Measurements from ENCODE around the gene CEP131. TPM values are rescaled to one million over a fixed set of nuclear protein-coding genes. Genes with fewer than 3 reads are reported as not detected.

The CEP131 gene
- total RNA-seq, 1 experiment from 2014 or later, result 18.2 TPM

- DNase-seq (ENCODE audit: low read depth), result no peak
These were observed 34.9 kb downstream of the CEP131 start for GRCh38 chr17:81187586-81188490.

DNA sequence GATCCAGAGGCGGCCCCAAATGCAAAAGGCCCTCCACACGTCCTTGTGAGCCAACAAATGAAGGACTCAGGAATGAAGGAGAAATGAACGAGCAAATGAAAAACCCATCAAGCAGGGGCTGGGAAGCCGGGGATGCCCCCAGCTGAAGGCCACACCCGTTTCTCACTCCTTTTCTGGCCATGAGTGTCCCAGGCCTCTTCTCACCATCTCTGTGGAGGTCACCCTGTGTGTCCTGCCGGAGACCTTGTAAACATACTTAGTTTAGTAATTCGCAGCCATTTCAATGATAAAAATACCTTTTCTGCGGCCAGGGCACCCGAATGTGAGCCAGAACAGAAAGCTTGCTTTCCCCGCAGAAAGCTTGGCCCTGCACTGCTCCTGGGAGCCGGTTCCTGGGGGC, 35.6 kb downstream of the CEP131 start:
- DNase-seq (ENCODE audit: low read depth), result no peak

DNA sequence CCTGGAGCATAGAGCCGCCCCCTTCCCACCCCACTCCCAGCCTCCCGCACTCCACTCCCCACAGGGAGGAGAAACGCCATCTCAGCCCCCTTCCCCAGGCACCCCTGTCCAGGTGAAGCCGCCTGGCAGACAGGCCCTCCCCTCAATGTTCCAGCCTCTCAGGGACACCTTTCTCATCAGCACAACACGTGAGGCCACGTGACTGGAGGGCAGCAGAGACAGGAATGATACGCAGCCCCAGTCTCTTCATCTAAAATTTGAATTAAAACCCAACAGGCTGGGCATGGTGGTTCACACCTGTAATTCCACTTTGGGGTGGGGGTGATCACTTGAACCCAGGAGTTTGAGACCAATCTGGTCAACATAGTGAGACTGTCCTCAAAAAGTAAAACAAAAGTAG, 36.6 kb downstream of the CEP131 start:
- no peak for DNase-seq (ENCODE audit: low read depth)

- no peak for DNase-seq (ENCODE audit: low read depth)
These were observed 38.2 kb downstream of the CEP131 start for GRCh38 chr17:81184555-81184954.

- no peak for DNase-seq (ENCODE audit: low read depth)
These were observed 39.0 kb downstream of the CEP131 start for GRCh38 chr17:81183807-81184206.

DNA sequence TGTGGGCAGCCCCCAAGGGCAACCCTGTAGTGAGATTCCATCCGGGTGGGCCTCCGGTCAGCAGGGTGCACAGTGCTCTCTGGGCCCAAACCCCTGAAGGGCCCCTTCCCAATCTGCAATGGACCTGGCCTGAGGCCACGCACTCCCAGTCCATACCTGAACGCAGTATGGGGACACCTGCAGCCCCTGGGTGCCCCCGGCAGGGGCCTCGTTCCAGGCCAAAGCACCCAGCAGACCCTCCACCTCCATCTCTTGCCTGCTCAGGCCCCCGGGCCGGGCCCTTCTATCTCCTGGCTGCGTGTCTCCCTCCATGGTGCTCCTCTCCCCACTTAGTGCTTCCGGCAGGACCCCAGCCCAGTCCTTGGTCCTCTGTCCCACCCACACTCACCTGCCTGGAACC, 39.4 kb downstream of the CEP131 start:
- no peak for DNase-seq (ENCODE audit: low read depth)

GRCh38 chr17:81182596-81182995, 40.2 kb downstream of the CEP131 start:
- no peak for DNase-seq (ENCODE audit: low read depth)

DNA sequence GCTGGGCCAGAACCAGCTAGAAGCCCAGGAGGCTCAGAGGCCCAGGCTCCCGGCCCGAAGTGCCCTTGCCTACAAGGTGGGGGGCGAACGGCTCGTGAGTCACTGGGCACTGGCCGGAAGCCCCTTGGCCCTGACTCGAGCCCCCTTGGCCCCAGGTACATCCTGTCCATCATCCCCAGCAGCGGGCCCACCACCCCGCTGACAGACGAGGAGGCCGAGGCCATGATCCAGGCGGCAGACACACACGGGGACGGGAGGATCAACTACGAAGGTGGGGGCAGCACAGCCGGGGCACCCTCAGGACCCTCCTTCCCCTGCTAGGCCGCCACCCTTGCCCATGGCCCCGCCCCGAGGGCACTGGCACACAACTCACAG, 41.0 kb downstream of the CEP131 start:
- DNase-seq (ENCODE audit: low read depth), result no peak

GRCh38 chr17:81180836-81181810, 41.6 kb downstream of the CEP131 start:
- no peak for DNase-seq (ENCODE audit: low read depth)

- DNase-seq (ENCODE audit: low read depth), result no peak
These were observed 42.9 kb downstream of the CEP131 start for GRCh38 chr17:81179861-81180260.

GRCh38 chr17:81179220-81179619, 43.5 kb downstream of the CEP131 start:
- DNase-seq (ENCODE audit: low read depth), result no peak

DNA sequence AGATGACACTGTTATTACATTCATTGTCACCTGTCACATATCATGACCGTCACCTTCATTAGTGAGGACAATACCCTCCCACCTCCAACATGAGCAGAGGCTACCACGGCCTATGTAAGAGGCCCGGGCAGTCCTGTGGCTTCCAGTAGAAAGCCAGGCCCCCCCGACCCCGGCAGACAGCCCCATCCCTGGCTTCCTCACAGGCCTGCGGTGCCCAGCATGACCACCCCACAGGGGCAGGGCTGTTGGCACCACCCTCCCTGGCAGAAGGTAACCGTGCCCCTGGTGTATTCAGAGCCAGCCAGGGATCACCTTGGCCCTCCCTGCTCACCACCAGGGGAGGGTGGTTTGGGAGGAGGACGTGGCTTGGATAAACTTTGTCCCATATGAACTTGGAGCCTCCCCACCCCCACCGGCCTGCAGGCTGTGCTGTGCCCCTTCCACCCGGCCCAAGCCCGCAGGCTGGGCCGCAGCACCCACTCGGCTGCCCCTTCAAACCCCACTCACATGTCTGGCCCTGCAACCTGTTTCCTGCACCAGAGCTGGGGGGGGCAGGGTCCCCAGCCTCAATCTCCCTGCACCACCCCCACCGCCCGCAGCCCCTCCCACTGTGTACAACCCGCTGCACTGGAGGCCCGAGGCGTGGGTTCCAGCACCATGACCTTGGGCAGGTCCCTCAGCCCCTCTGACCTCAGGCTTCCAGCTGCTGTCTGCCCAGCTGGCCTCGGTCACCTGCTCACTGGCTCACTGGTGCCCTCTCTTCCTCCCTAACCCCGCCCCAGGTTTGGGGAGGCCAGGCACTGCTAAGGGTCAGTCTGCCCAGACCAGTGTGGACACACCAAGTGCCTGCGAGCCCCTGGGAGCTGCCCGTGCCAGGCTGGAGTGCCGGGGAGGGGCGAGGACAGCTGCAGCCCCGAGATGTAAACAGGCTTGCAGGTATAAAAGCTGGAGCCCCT, 44.4 kb downstream of the CEP131 start:
- no peak for DNase-seq (ENCODE audit: low read depth)

- peak; percentile 44 for DNase-seq (ENCODE audit: low read depth)
These were observed 46.1 kb downstream of the CEP131 start for GRCh38 chr17:81176666-81177065.

DNA sequence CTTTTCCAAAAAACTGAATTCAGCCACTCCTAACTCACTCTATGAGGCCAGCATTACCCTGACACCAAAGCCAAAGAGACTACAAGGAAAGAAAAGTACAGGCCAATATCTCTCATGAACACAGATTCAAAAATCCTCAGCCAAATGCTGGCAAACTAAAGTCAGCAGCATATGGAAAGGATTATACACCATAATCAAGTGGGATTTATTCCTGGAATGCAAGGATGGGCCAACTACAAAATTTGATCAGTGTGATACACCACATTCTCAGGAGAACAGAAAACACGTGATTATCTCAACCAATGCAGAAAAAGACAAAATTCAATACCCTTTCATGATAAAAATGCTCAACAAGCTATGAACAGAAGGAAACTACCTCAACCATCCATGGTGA, 49.0 kb downstream of the CEP131 start:
- no peak for DNase-seq (ENCODE audit: low read depth)

DNA sequence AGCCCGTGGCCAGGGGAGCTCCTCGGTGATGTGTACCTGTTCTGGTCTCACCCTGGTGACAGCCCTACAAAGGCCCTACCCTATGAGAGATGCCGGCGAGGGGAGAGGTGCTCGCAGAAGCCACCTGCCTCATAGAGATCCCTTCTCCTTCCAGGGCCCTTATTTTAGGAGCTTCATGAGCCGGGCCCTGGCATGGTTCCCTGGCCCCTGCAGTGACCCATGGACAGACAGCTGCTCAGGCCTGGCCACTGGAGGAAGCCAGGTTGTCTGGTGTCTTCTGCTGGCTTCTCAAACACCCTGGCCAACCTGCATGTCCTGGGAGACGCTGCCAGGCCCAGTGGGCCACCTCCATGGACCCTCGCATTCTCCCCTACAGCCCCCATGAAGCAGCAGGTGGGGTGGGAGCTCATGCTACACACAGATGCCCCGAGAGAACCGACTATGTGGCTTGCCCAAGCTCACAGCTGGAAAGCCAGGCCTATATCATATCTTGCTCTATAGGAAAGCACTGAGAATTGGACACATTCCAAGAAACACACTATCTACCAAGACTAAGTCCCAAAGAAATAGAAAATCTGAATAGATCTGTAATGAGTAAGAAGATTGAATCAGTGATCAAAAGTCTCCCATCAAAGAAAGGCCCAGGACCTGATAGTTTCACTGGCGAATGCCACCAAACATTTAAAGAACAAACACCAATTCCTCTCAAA, 49.6 kb downstream of the CEP131 start:
- DNase-seq (ENCODE audit: low read depth), result no peak

- no peak for DNase-seq (ENCODE audit: low read depth)
These were observed 50.8 kb downstream of the CEP131 start for GRCh38 chr17:81171941-81172340.

DNA sequence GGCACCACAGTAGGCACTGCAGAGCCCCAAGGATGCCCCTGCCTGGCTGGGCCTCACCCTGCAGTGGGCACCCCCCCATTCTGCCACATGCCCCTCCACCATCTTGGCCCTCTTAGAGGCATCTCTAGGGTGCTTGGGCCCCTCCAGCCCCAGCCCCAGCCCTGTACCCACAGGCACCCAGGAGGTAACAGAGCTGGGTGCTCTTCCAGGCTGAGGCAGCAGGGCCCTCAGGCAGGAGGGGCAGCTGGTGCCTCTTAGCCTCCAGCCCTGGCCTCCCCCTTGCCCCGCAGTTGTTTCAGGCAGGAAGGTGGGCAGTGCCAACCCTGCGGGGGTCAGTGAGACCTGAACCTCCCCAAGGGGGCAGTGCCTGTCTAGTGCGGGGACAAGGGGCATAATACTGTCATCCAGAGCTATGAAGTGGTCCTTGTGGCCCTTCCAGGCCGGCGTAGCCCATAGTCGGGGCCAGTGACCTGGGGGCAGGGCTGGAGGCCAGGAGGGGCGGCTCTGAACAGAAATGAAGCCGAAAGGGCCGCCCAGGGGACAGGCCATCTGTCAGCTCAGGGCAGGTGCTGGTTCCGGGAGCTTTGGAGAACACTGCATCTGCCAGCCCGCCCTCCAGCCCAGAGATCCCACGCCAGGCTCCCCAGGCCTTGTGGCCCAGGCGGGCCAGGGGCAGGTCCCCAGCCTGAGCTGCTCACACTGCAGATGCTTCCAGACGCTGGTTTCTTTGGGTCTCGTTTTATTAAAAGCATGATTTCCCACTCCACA, 51.9 kb downstream of the CEP131 start:
- no peak for DNase-seq (ENCODE audit: low read depth)

- DNase-seq (ENCODE audit: low read depth), result no peak
These were observed 52.9 kb downstream of the CEP131 start for GRCh38 chr17:81169870-81170309.

- no peak for DNase-seq (ENCODE audit: low read depth)
These were observed 55.1 kb downstream of the CEP131 start for GRCh38 chr17:81167638-81168037.

- no peak for DNase-seq (ENCODE audit: low read depth)
These were observed 55.6 kb downstream of the CEP131 start for GRCh38 chr17:81167194-81167524.

Data from M059J (cell line).